Lower leg skin (tissue), 3 donors: Measurements from ENCODE around the gene PSME4.

Source experiments
- POLR2A ChIP-seq, 2 donors: fragments of 450-650 bp; IDR thresholded peaks; one replicate each; pipeline ENCODE4 v1.6.1; 2016 to 2017; ENCODE audit warnings: antibody characterized with exemption in 2 of 2, mild to moderate bottlenecking in 1 of 2, moderate library complexity in 1 of 2
- TF ChIP-seq, protein P1 (sequence below), 3 donors: fragments of 450-650 bp; IDR thresholded peaks; one replicate each; pipeline ENCODE4 v1.5.1; 2016; ENCODE audit warnings: antibody characterized with exemption in 3 of 3, mild to moderate bottlenecking in 3 of 3, moderate library complexity in 2 of 3

DNA sequence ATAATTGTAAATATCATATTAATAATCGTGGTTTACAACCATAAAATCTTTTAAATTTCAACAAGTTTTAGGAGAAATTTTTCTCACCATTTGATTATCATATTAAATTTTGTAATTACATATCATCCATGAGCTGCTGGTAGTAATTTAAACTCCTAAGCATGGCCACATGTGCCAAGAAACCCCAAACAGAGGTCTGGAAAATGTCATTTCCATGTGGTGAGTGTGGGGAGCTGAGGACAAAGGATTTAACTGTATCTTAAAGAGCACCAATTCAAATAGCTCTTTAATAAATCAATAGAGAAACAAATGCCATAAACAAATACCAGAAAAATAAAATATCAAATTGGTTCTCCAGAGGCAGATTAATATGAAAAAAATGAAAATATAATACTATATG lies 26.3 kb downstream of the PSME4 start:
- TF ChIP-seq, protein P1, sequence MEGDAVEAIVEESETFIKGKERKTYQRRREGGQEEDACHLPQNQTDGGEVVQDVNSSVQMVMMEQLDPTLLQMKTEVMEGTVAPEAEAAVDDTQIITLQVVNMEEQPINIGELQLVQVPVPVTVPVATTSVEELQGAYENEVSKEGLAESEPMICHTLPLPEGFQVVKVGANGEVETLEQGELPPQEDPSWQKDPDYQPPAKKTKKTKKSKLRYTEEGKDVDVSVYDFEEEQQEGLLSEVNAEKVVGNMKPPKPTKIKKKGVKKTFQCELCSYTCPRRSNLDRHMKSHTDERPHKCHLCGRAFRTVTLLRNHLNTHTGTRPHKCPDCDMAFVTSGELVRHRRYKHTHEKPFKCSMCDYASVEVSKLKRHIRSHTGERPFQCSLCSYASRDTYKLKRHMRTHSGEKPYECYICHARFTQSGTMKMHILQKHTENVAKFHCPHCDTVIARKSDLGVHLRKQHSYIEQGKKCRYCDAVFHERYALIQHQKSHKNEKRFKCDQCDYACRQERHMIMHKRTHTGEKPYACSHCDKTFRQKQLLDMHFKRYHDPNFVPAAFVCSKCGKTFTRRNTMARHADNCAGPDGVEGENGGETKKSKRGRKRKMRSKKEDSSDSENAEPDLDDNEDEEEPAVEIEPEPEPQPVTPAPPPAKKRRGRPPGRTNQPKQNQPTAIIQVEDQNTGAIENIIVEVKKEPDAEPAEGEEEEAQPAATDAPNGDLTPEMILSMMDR (IDR thresholded peaks at IDR 0.05): no peak
- no peak for TF ChIP-seq POLR2A (IDR thresholded peaks at IDR 0.05)
